ENCODE data around the gene MTFR1L.

The MTFR1L gene
- 18.7 to 35.5 (median 25.1) reads per million in 9 experiments for total RNA-seq

DNA sequence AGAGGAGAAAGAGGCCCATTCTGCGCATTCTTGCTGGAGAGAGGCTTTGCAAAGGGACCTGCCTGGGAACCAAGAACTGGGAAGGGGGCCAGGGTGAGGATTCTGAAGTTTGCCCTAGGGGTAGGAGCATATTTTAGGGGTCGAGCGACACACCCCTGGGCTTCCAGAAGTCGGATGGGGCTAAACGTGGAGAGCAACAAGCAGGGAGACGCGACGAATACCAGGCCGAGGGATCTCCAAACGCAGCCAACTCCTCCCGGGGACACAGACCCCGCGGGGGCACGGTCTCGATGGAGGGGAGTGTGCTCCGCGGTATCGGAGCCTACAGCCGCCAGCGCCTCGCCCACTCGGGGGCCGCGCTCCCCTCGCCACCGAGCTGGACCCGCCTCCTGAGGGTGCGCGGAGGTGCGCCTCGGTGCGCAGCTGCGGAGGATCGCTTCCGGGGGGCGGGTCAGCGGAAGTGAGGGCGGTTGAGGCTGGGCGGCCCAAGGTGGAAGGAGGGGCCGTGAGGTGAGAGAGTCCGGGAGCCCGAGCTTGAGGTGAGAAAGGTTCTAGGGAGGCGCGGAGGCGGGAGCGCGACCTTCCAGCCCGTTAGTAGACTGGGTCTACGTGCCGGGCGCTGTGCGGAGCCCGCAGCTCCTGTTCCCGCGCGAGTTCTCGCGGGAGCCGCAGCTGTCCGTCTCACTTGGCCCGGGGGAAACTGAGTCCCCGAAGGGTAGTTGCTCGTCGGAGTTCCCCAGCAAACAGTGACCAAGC is at the start of gene MTFR1L:
Gene MTFR1L, plus strand, starts transcription at position 464 of the 756 bp plus-strand sequence. CDS start 3,151 bp downstream, outside the sequence.
- Mint-ChIP-seq H3K27me3 (no peaks in the 10 kb centered on the region), H3K4me3 (peak within 1 kb of the TSS; percentile 90 to 93), H3K27ac (peak within 1 kb of the TSS; percentile 94 to 96), H3K9me3 (no peaks in the 10 kb centered on the region), H3K36me3 (ENCODE audit: insufficient read depth) (peaks cover 28% of the 10 kb centered on the region), H3K4me1 (ENCODE audit: low read depth in 2 of 2) (peaks cover 23 to 34% of the 10 kb centered on the region in 2 donors)
- DNase-seq (peak; percentile 89 to 92 (median 92)), ATAC-seq (replicated peaks) (peak; percentile 85)

DNA sequence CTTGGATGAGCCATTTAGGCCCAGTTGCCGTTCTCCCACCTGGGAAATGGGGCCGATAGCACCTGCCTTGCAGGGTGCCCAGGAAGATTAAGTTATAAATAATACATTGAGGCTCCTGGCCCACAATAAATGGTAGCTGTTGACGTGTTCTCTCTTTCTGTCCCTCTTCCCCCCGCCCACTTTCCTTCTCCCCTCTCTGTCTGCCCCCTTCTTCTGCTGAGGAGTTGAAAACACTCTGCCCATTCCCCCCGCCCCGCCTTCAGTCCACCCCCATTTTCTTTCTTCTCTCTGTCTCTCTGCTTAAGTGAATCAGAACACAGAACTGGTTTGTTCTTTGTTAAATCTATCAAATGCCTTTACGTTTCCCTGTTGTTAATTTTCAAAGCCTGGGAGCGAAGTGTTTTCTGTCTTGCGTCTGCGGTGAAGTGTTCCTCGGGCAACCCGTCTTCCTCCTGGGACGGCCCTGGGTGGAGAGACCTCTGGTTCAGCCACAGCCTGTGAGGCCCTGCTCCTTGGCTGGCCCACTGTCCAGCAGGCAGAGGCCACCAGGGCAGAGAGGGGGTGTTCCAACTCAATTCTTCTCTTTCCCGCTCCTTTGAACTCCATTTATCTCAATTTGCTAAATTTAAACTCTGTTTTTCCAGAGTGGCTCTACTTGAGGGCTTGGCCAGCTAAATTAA is 49.1 kb upstream of the MTFR1L start:
- Mint-ChIP-seq H3K36me3 (ENCODE audit: insufficient read depth) (peaks cover 3% of the 10 kb centered on the region), H3K27ac (no peak overlapping the region), H3K27me3 (no peaks in the 10 kb centered on the region), H3K4me3 (no peak overlapping the region), H3K9me3 (no peaks in the 10 kb centered on the region), H3K4me1 (ENCODE audit: low read depth in 2 of 2) (peaks cover 27 to 30% of the 10 kb centered on the region in 2 donors)
- no peak for ATAC-seq (replicated peaks)
- DNase-seq, result no peak

DNA sequence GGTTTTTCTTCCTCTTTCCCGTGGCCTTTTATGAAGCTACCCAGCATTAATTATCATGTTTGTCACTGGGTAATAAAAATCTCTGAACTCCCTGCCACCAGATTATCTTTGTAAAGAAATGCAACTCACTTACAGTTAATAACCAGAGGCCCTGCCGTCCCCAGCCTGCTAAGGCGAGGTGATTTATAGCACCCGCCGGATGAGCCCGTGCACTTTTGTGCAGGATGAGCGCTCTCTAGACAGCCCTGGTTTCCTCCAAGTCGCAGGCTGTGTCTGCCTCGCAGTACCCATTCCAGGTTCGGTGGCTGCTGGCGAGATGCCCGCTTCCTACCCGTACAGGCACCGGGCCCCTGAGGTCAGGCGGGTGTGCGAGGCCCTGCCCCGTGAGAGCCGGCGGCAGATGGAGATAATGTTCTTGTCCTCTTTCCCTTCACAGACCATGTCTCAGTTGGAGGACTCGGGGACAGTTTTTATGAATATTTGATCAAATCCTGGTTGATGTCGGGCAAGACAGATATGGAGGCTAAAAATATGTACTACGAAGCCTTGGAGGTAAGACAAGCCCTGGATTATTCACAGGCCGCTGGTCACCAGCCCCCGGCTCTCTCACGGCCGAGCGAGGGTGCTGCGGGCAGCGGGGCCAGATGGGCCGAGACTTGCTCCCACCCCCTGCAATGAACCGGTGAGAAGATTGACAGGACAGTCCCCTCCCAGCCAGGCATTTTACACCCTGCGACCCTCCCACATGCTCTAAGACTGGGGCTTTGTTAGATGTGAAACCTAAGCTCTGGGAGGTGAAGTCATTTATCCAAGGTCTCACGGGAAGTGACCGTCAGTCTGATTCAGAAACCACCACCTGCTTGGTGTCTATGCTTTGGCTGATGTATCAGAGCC is 48.3 kb upstream of the MTFR1L start:
- Mint-ChIP-seq H3K27me3 (no peaks in the 10 kb centered on the region), H3K4me1 (ENCODE audit: low read depth in 2 of 2) (peaks cover 28 to 32% of the 10 kb centered on the region in 2 donors), H3K9me3 (no peaks in the 10 kb centered on the region), H3K4me3 (no peak overlapping the region), H3K36me3 (ENCODE audit: insufficient read depth) (peaks cover 3% of the 10 kb centered on the region), H3K27ac (peak overlapping the region in 1 of 2 donors; percentile 36)
- DNase-seq (no peak), ATAC-seq (replicated peaks) (no peak)

- Mint-ChIP-seq H3K4me3 (no peak overlapping the region), H3K36me3 (ENCODE audit: insufficient read depth) (peaks cover 3% of the 10 kb centered on the region), H3K27me3 (no peaks in the 10 kb centered on the region), H3K4me1 (ENCODE audit: low read depth in 2 of 2) (peaks cover 28 to 32% of the 10 kb centered on the region in 2 donors), H3K27ac (peak overlapping the region; percentile 36 to 84), H3K9me3 (no peaks in the 10 kb centered on the region)
- no peak for DNase-seq
- no peak for ATAC-seq (replicated peaks)
Observed at GRCh38 chr1:25772164-25772563, 47.6 kb upstream of the MTFR1L start.

GRCh38 chr1:25772692-25773245 is 47.0 kb upstream of the MTFR1L start:
- no peaks in the 10 kb centered on the region for H3K27me3 Mint-ChIP-seq
- no peak overlapping the region for H3K4me3 Mint-ChIP-seq
- peak overlapping the region; percentile 36 to 84 for H3K27ac Mint-ChIP-seq
- ATAC-seq (replicated peaks) (no peak), DNase-seq (no peak)
- H3K4me1 Mint-ChIP-seq (ENCODE audit: low read depth in 2 of 2), result peaks cover 28 to 32% of the 10 kb centered on the region in 2 donors
- no peaks in the 10 kb centered on the region for H3K9me3 Mint-ChIP-seq
- peaks cover 3% of the 10 kb centered on the region for H3K36me3 Mint-ChIP-seq (ENCODE audit: insufficient read depth)

GRCh38 chr1:25773441-25774125 is 46.2 kb upstream of the MTFR1L start:
- DNase-seq (no peak), ATAC-seq (replicated peaks) (no peak)
- Mint-ChIP-seq H3K27ac (peak overlapping the region; percentile 88 to 92), H3K27me3 (no peaks in the 10 kb centered on the region), H3K4me1 (ENCODE audit: low read depth in 2 of 2) (peaks cover 28 to 32% of the 10 kb centered on the region in 2 donors), H3K4me3 (peak overlapping the region; percentile 70 to 85), H3K9me3 (no peaks in the 10 kb centered on the region), H3K36me3 (ENCODE audit: insufficient read depth) (peaks cover 3% of the 10 kb centered on the region)

GRCh38 chr1:25774206-25774803 is 45.4 kb upstream of the MTFR1L start:
- H3K27ac Mint-ChIP-seq, result peak overlapping the region; percentile 88 to 92
- no peaks in the 10 kb centered on the region for H3K27me3 Mint-ChIP-seq
- H3K36me3 Mint-ChIP-seq (ENCODE audit: insufficient read depth), result peaks cover 3% of the 10 kb centered on the region
- no peaks in the 10 kb centered on the region for H3K9me3 Mint-ChIP-seq
- ATAC-seq (replicated peaks), result no peak
- H3K4me3 Mint-ChIP-seq, result peak overlapping the region; percentile 70 to 85
- H3K4me1 Mint-ChIP-seq (ENCODE audit: low read depth in 2 of 2), result peaks cover 28 to 32% of the 10 kb centered on the region in 2 donors
- DNase-seq, result peak in 1 of 3 experiments; percentile 6

DNA sequence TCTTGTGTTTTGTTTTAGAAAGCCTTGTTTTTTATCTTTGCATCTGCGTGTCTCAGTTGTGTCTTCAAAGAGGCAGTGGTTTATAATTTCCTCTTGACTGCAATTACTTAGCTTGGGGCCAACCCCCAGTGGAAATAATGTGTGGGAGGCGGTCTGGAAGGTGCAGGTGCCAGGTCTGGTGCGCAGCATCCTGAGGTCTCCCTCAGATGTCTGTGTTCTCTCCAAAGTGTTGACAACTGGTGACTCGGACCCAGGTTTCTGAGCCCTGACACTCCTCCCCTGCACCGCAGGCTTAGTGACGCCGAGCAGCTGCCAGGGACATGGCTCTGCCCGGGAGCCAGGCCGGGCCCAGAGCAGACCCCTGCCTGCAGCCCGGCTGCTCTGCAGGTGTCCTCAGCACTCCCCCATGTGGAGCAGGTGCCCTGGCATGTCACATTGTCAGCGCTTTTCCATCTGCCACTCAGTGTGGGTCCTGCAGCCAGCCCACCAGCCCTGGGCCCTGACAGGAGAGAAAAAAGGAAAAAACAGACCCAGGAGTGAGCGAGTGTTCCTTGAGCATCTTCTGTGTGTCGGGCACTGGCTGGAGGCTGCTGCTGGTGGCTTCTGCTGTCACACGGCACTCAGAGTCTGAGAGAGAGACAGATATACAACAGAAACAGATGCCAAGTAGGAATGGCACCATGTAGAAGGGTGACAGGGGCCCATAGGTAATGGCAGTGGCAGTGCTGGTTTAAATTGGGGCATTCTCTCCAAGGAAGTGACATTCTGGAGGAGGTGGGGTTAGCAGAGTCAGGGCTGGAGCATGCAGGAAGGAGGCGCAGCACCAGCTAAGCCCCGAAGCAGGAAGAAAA is 44.6 kb upstream of the MTFR1L start:
- peaks cover 28 to 32% of the 10 kb centered on the region in 2 donors for H3K4me1 Mint-ChIP-seq (ENCODE audit: low read depth in 2 of 2)
- peak overlapping the region; percentile 70 to 85 for H3K4me3 Mint-ChIP-seq
- peak; percentile 68 to 73 (median 71) for DNase-seq

GRCh38 chr1:25779388-25779787 is 40.4 kb upstream of the MTFR1L start:
- Mint-ChIP-seq H3K9me3 (no peaks in the 10 kb centered on the region), H3K36me3 (ENCODE audit: insufficient read depth) (no peaks in the 10 kb centered on the region), H3K4me1 (ENCODE audit: low read depth in 2 of 2) (peaks cover 14% of the 10 kb centered on the region in 2 donors), H3K27me3 (no peaks in the 10 kb centered on the region), H3K4me3 (no peak overlapping the region), H3K27ac (no peak overlapping the region)
- DNase-seq, result no peak
- ATAC-seq (replicated peaks), result no peak

More for the DNA sequence above, 44.6 kb upstream of the MTFR1L start:
- Mint-ChIP-seq H3K27me3 (no peaks in the 10 kb centered on the region), H3K27ac (peak overlapping the region; percentile 88 to 92), H3K36me3 (ENCODE audit: insufficient read depth) (peaks cover 3% of the 10 kb centered on the region), H3K9me3 (no peaks in the 10 kb centered on the region)
- ATAC-seq (replicated peaks), result peak; percentile 91

- no peak for DNase-seq
- H3K4me3 Mint-ChIP-seq, result no peak overlapping the region
- H3K36me3 Mint-ChIP-seq (ENCODE audit: insufficient read depth), result no peaks in the 10 kb centered on the region
- no peaks in the 10 kb centered on the region for H3K9me3 Mint-ChIP-seq
- H3K27me3 Mint-ChIP-seq, result no peaks in the 10 kb centered on the region
- peaks cover 9% of the 10 kb centered on the region in 2 donors for H3K4me1 Mint-ChIP-seq (ENCODE audit: low read depth in 2 of 2)
- no peak overlapping the region for H3K27ac Mint-ChIP-seq
- ATAC-seq (replicated peaks), result no peak
Observed at GRCh38 chr1:25779894-25780293, 39.9 kb upstream of the MTFR1L start.

GRCh38 chr1:25780318-25781129 is 39.2 kb upstream of the MTFR1L start:
- Mint-ChIP-seq H3K4me3 (no peak overlapping the region), H3K27ac (no peak overlapping the region), H3K9me3 (no peaks in the 10 kb centered on the region), H3K36me3 (ENCODE audit: insufficient read depth) (peaks cover under 1% of the 10 kb centered on the region), H3K27me3 (no peaks in the 10 kb centered on the region), H3K4me1 (ENCODE audit: low read depth in 2 of 2) (peaks cover 3% of the 10 kb centered on the region in 2 donors)
- DNase-seq (no peak), ATAC-seq (replicated peaks) (no peak)

Data from effector memory CD8-positive, alpha-beta T cell (primary cell).